ENCODE measurements around the gene DAO.

DNA sequence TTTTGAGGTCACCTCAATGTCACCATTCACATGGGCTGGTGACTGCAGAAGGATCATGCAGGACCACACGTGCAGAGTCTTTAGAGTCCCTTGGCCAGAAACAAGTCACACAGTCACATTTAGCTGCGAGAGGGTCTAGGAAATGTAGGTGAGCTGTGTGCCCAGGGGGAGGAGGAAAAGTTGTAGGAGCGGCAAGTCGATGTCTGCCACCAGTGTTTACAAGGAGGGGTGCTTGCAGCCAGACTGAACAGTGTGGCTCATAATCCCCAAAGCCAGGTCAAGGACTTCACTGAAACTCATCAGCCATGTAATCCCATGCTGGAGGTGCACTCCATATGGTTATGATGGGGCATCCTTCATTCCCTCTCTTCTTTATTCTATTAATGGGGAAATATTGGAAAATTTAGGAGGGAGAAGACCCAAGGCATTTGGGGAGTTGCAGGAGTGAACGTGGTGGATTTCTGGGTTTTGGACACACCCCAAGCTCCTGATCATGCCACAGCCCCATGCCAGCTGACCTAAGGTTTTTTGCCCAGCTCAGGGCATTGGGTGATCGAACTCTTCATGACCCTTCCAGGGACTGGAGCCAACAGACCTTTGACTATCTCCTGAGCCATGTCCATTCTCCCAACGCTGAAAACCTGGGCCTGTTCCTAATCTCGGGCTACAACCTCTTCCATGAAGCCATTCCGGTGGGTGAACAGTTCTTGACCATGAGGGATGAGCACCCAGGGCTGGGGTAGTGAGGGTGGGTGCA is 7.2 kb downstream of the DAO start:
- no peak for TF ChIP-seq CTCF (IDR thresholded peaks at IDR 0.05; ENCODE audit: borderline replicate concordance, extremely low read depth, low read length, poor library complexity, severe bottlenecking)
- no peak for TF ChIP-seq EZH2 (IDR thresholded peaks at IDR 0.05; ENCODE audit: borderline replicate concordance, low read depth, low read length, severe bottlenecking)

Measured in DND-41 (cell line).